Choroid plexus epithelial cell (primary cell): ENCODE measurements around the gene RASSF10.

ENCODE experiments used
- DNase-seq: peaks from one replicate; pipeline ENCODE4 v3.0.0-alpha.2; 2010; ENCODE audit warnings: low read depth
- H3K4me3 ChIP-seq: 2 replicates; pipeline ENCODE4 v1.5.1; 2011; ENCODE audit warnings: low read depth, mild to moderate bottlenecking, control low read depth, low read length, moderate library complexity
- TF ChIP-seq, protein P1 (sequence below): conservative IDR thresholded peaks from 2 replicates; pipeline ENCODE4 v1.5.1; 2011; ENCODE audit warnings: low read depth, mild to moderate bottlenecking, control low read depth, inconsistent platforms, low read length, moderate library complexity

RASSF10 gene

DNA sequence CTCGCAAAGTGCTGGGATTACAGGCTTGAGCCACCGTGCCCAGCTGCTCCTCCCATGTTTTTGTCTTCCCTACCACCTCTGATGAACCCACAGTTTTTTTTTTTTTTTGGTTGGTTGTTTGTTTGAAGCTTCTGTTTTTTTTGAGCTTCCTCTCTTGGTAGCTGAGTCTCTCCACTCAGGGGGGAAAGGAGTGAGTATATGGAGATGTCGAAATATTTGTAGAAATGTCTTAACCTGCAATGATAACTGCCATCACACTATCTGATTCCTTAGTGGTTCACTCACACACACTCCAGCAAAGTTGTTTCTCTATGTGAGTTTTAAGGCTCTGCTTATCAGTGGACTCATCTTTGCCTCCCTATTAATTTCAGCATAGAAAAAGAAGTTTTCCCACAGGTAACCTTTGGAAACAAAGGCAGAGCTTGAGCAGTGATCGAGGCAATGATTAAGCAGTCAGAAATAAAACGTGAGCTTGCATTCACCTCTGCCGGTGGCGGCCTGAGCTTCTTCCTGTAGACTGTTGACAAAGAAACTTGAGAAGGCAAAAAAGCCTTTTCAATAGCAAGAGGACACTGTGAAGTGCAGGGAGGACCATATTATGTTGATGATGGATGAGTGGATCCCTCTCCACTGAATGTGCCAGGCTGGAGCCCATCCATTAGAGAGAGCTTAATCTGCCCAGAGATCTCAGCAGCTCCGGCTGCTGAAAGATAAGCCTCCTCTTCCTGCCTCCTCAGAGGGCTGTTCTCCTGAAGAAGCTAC is 29.0 kb upstream of the RASSF10 start:
- TF ChIP-seq, protein P1, sequence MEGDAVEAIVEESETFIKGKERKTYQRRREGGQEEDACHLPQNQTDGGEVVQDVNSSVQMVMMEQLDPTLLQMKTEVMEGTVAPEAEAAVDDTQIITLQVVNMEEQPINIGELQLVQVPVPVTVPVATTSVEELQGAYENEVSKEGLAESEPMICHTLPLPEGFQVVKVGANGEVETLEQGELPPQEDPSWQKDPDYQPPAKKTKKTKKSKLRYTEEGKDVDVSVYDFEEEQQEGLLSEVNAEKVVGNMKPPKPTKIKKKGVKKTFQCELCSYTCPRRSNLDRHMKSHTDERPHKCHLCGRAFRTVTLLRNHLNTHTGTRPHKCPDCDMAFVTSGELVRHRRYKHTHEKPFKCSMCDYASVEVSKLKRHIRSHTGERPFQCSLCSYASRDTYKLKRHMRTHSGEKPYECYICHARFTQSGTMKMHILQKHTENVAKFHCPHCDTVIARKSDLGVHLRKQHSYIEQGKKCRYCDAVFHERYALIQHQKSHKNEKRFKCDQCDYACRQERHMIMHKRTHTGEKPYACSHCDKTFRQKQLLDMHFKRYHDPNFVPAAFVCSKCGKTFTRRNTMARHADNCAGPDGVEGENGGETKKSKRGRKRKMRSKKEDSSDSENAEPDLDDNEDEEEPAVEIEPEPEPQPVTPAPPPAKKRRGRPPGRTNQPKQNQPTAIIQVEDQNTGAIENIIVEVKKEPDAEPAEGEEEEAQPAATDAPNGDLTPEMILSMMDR: no peak
- H3K4me3 ChIP-seq: no peak overlapping the region
- no peak for DNase-seq

DNA sequence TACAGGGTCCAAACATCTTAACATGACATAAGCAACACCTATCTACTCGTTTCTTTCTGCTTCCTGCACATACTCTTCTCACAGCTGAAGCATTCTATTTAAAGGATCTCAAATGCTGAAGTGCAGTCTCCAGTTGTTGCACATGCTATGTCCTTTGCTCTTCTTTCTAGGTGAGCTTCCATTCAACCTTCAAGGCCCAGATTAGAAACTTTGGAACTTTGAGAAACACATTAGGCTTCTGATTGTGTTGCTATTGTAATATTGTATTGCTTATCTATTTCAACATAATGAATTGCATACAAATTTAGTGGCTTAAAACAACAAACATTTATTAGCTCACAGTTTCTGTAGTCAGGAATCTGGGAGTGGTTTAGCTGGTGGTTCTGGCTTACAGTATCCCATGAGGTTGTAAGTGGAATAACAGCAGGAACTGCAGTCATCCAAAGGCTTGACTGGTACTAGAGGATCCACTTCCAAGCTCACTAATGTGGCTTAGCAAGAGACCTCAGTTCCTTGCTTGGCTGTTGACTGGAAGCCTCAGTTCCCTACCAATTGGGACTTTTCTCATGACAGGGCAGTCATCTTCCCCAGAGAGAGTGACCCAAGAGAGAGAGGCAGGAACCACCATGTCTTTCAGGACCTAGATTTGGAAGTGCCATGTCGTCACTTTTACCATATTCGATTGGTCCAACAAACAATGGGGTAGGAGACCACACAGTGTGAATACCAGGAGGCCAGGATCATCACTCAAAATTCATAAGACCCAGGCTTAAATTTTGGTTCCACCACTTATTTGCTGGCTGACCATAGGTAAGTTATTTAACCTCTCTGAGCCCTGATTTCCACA is 27.2 kb upstream of the RASSF10 start:
- H3K4me3 ChIP-seq: no peak overlapping the region
- peak; percentile 15 for DNase-seq
- TF ChIP-seq, protein P1: no peak

DNA sequence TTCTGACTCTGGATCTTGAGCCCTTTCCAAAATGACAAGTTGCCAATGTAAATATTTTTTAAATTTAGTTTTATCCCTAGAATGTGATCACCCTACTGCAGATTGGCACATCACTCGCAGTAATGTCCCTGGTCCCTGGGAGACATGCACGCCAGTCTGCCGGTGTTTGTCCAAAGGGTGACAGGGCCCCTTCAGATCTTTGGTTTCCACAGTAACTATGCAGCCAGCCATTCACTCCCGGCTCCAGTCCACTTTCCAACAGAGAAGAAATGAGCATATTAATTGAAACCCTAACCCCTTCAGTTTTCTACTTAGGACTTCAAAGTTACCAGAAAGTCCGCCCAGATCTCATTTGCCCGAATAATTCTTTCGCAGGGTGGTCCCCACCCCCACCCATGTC is 25.8 kb upstream of the RASSF10 start:
- DNase-seq: no peak
- TF ChIP-seq, protein P1: no peak
- H3K4me3 ChIP-seq: no peak overlapping the region

DNA sequence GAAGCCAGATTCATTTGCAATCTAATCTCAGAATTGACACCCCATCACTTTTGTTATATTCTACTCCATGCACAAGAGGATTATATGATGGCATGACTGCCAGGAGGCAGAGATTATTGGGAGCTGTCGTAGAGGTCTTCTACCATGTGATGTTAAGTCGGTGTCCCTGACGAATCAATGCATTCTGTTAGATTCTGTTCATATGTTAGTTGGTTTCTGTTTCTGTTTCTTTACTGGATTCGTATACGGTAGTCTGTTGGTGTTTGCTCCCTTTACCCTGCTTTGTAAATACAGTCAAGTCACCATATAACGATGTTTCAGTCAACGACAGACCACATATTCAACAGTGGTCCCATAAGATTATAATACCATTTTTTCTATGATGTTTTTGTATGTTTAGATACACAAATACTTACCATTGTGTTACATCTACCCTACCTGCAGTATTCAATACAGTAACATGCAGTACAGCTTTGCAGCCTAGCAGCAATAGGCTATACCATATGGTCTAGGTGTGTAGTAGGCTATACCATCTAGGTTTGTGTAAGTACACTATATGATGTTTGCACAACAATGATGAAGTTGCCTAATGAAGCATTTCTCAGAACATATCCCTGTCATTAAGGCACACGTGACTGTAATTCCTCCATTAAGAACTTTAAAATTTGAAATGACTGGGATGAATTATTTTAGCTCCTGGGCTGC is 22.8 kb upstream of the RASSF10 start:
- H3K4me3 ChIP-seq: no peak overlapping the region
- TF ChIP-seq, protein P1: no peak
- DNase-seq: no peak

DNA sequence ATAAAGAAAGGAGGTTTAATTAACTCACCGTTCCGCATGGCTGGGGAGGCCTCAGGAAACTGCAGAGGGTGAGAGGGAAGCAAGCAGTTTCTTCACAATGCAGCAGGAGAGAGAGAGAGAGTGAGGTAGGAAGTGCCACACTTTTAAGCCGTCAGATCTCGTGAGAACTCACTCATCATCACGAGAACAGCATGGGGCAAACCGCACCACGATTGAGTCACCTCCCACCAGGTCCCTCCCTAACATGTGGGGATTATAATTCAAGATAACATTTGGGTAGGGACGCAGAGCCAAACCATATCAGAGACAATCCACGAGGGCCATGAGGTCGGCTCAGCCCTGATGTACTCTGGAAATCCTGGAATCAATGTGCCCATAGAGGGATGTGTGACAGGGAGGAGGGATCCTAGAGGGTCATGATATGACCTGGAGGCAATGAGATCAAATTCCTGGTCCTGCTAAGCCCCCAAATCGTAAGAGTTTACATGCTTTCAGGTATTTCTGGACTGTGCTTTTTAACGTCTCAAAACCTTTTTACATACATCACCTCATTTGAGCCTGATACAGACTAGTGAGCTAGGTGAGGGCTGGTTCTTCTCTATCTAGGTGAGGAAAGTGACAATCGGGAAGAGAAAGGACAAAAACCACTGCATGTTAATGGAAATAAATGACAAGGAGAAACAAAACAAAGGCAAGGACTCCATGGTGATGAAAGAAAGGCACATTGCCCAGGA is 19.5 kb upstream of the RASSF10 start:
- H3K4me3 ChIP-seq: no peak overlapping the region
- no peak for DNase-seq
- TF ChIP-seq, protein P1: no peak

DNA sequence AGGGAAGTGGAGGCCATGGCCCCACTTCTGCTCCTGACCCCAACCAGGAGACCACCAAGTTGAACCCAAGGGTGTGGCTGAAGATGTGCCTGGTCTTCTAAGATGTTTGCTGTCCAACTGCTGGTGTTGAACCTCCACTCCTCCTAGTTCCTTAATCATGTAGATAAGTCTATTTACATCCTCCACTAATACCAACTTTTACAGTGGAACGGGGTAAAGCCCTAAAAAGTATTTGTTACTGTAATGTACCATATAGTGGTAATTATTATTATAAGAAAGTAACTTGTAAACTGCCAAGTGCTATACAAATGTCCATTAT is 19.0 kb upstream of the RASSF10 start:
- TF ChIP-seq, protein P1: no peak
- no peak for DNase-seq
- H3K4me3 ChIP-seq: no peak overlapping the region
